CD4-positive, alpha-beta T cell treated with Interleukin-15 for 4 hours (primary cell): Measurements from ENCODE around the gene S100A8.

Experiments used
- DNase-seq: peaks from one replicate; pipeline ENCODE4 v3.0.0-alpha.2; 2020; ENCODE audit warnings: low spot score

Gene S100A8

DNA sequence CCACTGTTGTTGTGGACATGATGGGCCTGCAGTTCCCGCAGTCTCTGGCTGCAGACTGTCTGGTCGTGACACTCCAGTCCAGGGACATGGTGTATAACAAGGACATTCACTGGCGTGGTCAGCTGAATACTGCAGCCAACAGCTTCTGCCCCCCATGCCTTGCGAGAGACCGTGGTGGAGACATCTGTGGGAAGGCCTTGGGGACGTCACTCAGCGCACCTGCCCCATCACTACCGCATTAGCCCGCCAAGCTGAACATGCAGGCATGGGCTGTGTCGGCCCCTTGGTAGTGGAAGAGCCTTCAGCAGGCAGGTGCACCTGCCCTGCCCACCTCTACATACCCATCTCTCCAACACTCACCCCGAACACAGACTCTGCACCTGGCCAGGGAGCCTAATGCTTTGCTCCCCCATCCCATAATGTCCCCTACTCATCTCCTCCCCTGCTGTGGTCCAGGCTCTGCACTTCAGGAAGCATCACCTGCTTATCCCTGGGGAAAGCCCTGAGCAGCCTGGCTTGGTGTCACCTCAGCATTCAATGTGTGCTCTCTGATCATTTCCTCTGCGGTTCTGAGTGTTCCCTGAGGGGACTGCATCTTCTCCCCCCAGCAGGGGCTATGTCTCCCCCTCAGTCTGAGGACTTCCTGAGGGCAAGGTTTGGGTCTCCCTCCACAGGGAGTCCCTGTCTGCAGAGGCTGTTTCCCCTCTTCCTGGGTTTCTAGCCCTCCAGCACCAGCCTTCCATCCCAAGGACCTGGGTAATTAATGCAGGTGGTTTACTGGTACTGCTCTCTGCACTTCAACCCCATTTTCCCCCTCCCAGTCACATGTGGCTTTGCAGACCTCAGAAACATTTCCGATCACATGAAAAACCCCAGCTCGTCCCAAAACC, 45.4 kb downstream of the S100A8 start:
- no peak for DNase-seq

DNA sequence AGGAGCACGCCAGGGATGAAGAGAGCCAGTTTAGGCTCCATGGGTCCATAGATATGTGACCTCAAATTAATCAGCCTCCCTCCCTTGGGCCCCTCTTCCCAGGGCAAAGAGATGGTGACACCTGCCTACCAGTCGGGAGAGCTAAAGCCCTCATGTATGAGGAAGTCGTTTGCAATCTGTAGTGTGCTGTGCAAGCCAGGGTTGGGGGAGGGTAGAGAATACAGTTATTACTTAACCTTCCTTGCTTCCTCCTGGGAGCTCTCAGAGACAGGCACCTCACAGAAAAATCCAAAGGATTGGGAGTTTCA, 46.2 kb downstream of the S100A8 start:
- no peak for DNase-seq

DNA sequence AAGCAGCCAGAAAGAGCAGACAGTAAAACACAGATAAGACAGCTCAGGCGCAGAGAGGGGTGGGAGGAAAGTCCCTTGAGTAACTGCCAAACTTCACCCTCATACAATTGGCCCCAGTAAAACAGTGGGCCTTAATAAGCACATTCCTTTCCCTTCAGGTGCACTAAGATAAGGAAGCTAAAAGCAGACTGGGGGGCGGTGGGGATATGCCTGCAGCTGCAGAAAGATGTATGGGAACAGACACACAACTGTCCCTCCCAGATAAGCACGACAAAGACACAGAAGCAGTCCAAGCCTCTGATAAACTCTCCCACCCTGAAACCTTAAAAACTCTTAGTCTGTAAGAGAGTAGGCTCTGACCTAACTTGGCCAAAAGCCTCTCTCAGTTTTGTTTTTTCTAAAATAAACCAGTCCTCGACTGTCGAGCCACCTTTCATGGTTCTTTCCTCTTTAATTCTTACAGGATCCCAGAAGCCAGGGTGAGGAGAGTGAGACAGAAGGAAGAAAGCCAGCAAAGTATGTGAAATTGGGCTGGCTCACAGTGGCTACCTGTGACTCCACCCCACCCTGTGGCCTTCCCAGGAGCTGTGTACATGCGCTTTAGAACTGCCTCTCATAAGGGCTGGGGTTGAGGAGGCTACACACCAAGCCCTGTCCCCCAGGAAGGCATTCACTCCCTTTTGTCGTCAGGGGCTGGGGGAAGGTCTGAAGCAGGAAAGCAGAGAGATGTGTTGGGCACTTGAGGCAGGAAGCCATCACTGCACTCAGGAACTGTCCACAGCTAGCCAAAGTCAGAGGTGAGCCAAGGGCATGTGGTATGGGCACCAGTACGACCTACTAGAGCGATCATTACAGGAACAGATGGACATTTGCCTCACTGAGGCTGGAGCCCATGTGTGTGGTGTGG, 46.8 kb downstream of the S100A8 start:
- no peak for DNase-seq

DNA sequence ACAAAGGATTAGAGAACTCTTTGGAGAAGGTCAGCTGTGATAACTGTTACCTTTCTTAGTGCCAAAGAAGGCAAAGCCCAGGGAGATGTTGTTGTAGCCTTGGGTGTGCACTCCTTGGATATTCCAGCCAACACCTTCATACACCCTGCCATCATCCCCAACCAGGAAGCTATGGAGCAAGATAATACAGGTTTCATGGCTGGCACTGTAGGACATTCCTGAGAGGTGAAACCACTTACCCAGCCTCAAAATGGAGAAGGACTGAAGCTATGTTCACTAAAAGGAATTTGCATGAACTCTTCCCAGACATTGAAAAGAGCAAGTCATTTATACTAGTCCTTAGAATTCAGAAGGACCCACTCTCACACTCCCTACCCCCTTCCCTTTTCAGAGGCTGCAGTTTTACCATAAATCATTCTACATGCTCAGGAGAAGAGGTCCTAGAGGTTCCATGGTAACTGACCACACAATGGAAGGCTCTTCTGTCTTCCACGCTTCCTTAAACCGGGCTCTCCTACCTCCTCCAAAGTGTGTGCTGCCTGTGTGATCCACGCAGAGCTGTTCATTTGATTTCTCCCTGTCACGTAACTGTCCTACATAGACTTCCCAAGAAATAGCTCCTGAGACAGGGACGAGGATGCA, 47.7 kb downstream of the S100A8 start:
- DNase-seq, result no peak

DNA sequence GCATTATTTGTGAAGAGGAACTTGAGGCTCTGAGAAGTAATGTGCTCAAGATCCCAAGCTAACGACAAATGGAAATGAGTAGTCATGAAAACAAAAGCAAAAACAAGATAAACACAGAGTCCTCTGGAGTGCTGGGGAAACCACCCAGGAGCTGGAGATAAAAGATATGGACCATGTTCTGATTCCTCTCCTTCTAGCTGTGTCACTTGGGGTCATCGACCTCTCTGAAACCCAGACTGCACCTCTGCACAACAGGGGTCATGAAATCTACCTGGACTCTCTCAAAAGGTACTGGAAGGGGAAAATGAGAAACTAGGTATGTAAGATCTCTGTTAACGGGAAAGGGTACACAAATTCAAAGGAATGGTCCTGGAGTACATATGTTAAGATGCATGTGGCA, 48.7 kb downstream of the S100A8 start:
- DNase-seq, result no peak

DNA sequence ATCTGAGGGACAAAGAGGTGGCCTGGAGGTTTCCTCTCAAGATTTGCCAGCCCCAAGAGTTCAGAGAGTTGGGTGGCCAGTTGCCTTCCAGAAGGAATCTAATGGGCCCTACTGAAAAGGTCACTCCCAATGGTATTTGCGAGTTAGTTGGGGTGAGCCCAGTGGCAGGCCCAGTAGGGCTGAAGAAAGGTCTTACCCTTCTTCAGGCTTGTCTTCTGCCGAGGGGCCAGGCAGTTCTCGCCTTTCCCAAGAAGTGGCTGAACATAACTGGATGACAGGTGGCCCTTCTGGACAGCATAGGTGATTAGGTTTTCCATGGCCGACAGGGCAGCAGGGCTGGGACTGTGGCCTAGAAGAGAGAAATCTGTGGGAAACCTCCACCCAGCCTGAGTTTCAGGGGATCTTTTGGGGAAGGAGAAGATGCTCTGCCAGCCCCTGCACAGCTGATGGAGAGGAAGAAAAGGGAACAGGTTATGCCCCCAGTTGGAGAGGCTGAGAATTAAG, 49.4 kb downstream of the S100A8 start:
- no peak for DNase-seq

DNA sequence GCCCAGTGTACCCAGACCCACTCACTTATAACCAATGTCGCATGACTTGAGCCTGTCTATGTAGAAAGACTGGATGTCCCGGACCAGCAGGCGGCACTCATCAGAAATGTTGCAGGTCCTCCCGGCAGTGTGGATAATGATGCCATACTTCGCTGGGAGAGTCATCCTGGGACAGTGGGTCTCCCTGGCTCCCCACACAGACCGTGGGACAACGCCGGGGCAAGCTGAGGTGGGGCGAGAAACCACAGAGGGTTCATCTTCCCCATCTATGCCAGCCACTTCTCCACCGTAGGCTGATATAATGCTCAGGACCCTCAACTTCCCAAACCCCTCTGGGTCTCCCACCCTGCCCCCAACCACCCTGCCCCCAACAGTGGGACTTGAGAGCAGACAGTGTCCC, 50.5 kb downstream of the S100A8 start:
- DNase-seq, result no peak
